ENCODE results near the gene SMIM32. TPM values are rescaled to one million over a fixed set of nuclear protein-coding genes. Genes with fewer than 3 reads are reported as not detected.

SMIM32 gene
- total RNA-seq, 1 donor from 2014 or later = 0.22 TPM

- no peak for TF ChIP-seq CTCF (IDR thresholded peaks at IDR 0.05; ENCODE audit: unreplicated experiment)
- H3K4me1 Mint-ChIP-seq = peaks cover 11% of the 10 kb centered on the region
- H3K27me3 Mint-ChIP-seq (ENCODE audit: low read depth) = peaks cover 42% of the 10 kb centered on the region
- DNase-seq (ENCODE audit: low spot score in 2 of 2, unreplicated experiment in 2 of 2) = no peak
- peaks cover 29% of the 10 kb centered on the region for H3K36me3 Mint-ChIP-seq
- H3K4me3 Mint-ChIP-seq = no peak overlapping the region
- no peak overlapping the region for H3K27ac Mint-ChIP-seq
- no peaks in the 10 kb centered on the region for H3K9me3 Mint-ChIP-seq
Measured at GRCh38 chr5:136188859-136189258, 4.1 kb downstream of the SMIM32 start.

GRCh38 chr5:136186796-136187195 lies 6.2 kb downstream of the SMIM32 start:
- H3K4me3 Mint-ChIP-seq = no peak overlapping the region
- H3K27ac Mint-ChIP-seq = no peak overlapping the region
- DNase-seq (ENCODE audit: low spot score in 2 of 2, unreplicated experiment in 2 of 2) = no peak
- peaks cover 31% of the 10 kb centered on the region for H3K36me3 Mint-ChIP-seq
- no peaks in the 10 kb centered on the region for H3K9me3 Mint-ChIP-seq
- no peak for TF ChIP-seq CTCF (IDR thresholded peaks at IDR 0.05; ENCODE audit: unreplicated experiment)
- peaks cover 25% of the 10 kb centered on the region for H3K27me3 Mint-ChIP-seq (ENCODE audit: low read depth)
- peaks cover 9% of the 10 kb centered on the region for H3K4me1 Mint-ChIP-seq

GRCh38 chr5:136185974-136186665 lies 6.8 kb downstream of the SMIM32 start:
- TF ChIP-seq CTCF (IDR thresholded peaks at IDR 0.05; ENCODE audit: unreplicated experiment) = no peak
- Mint-ChIP-seq H3K4me1 (peaks cover 4% of the 10 kb centered on the region), H3K4me3 (no peak overlapping the region), H3K36me3 (peaks cover 31% of the 10 kb centered on the region), H3K27ac (no peak overlapping the region), H3K9me3 (no peaks in the 10 kb centered on the region), H3K27me3 (ENCODE audit: low read depth) (peaks cover 19% of the 10 kb centered on the region)
- no peak for DNase-seq (ENCODE audit: low spot score in 2 of 2, unreplicated experiment in 2 of 2)

GRCh38 chr5:136182618-136183017 lies 10.3 kb downstream of the SMIM32 start:
- Mint-ChIP-seq H3K27ac (no peak overlapping the region), H3K27me3 (ENCODE audit: low read depth) (no peaks in the 10 kb centered on the region), H3K4me3 (no peak overlapping the region), H3K36me3 (peaks cover 25% of the 10 kb centered on the region), H3K9me3 (no peaks in the 10 kb centered on the region), H3K4me1 (peaks cover 4% of the 10 kb centered on the region)
- TF ChIP-seq CTCF (IDR thresholded peaks at IDR 0.05; ENCODE audit: unreplicated experiment) = no peak
- no peak for DNase-seq (ENCODE audit: low spot score in 2 of 2, unreplicated experiment in 2 of 2)

GRCh38 chr5:136174021-136174659 lies 18.8 kb downstream of the SMIM32 start:
- peak; percentile 49 for TF ChIP-seq CTCF (IDR thresholded peaks at IDR 0.05; ENCODE audit: unreplicated experiment)
- no peak overlapping the region for H3K4me3 Mint-ChIP-seq
- no peaks in the 10 kb centered on the region for H3K9me3 Mint-ChIP-seq
- no peaks in the 10 kb centered on the region for H3K27me3 Mint-ChIP-seq (ENCODE audit: low read depth)
- no peaks in the 10 kb centered on the region for H3K4me1 Mint-ChIP-seq
- DNase-seq (ENCODE audit: low spot score in 2 of 2, unreplicated experiment in 2 of 2) = no peak
- H3K27ac Mint-ChIP-seq = no peak overlapping the region
- peaks cover 38% of the 10 kb centered on the region for H3K36me3 Mint-ChIP-seq

Measured in mesothelial cell of epicardium (in vitro differentiated cells).